MM.1S (cell line): ENCODE measurements around the gene DYNC1I1.

ENCODE experiments used
- EZH2phosphoT487 ChIP-seq: fragments of 300-600 bp; sonication (generic); IDR thresholded peaks from 2 replicates; pipeline ENCODE4 v1.6.1; 2018; ENCODE audit warnings: antibody characterized with exemption, low read length
- TF ChIP-seq, protein P1 (sequence below): fragments of 300-600 bp; sonication (generic); IDR thresholded peaks from 2 replicates; pipeline ENCODE4 v1.5.1; 2016; ENCODE audit warnings: antibody characterized with exemption, low read length, mixed read lengths

DNA sequence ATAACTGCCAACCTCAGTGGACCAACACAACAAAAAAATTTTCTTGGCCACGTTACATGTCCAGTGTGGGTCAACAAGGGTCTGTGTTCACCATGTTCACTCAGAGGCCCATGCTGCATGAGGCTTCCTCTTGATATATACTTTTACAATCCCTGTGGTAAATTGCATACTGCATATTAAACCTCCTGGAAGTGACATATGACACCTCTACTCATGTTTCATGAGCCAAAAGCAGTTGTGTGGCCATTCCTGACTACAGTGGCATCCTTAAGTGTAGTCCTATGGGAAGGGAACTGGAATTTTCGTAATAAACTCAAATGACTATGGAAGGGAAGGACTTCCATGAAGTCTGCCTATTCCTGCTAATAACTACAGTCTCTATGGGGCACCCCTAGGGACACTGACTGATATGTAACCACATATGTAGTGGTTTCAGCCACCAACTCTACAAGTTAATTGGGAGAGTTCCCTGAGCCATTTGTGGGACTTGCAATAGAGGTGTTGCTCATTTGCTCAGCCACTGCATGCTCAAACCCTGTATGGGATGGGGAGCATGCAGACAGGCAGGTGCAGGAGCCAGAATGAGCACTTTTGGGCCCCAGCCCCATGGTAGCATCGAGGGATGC lies 9.7 kb downstream of the DYNC1I1 start:
- TF ChIP-seq, protein P1, sequence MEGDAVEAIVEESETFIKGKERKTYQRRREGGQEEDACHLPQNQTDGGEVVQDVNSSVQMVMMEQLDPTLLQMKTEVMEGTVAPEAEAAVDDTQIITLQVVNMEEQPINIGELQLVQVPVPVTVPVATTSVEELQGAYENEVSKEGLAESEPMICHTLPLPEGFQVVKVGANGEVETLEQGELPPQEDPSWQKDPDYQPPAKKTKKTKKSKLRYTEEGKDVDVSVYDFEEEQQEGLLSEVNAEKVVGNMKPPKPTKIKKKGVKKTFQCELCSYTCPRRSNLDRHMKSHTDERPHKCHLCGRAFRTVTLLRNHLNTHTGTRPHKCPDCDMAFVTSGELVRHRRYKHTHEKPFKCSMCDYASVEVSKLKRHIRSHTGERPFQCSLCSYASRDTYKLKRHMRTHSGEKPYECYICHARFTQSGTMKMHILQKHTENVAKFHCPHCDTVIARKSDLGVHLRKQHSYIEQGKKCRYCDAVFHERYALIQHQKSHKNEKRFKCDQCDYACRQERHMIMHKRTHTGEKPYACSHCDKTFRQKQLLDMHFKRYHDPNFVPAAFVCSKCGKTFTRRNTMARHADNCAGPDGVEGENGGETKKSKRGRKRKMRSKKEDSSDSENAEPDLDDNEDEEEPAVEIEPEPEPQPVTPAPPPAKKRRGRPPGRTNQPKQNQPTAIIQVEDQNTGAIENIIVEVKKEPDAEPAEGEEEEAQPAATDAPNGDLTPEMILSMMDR = no peak
- TF ChIP-seq EZH2phosphoT487 = no peak
